Renal cortex interstitium (tissue), 11 donors: ENCODE measurements around the gene DISC1. TPM values are rescaled to one million over a fixed set of nuclear protein-coding genes. Genes with fewer than 3 reads are reported as not detected.
"Not testable (repeated sequence)": the region's sequence is repeated elsewhere in the genome, so short reads cannot be mapped to it uniquely, and the experiment has no call there.

ENCODE experiments used
- DNase-seq, 11 donors: peaks; one replicate each; pipeline ENCODE4 v3.0.0-alpha.2; 2013; ENCODE audit warnings: low read depth in 9 of 11, low spot score in 4 of 11; ENCODE audit errors: extremely low read depth in 1 of 11
- polyA plus RNA-seq, 3 donors: library from polyadenylated mRNA; unstranded; fragments of 120-200 nt; gene quantifications; one replicate each; pipeline ENCODE4 v1.2.1, GENCODE V29; 2013; ENCODE audit not compliant: insufficient read length in 3 of 3

DISC1 gene
- polyA plus RNA-seq, 3 donors = 5.2 to 5.9 (median 5.8) TPM

DNA sequence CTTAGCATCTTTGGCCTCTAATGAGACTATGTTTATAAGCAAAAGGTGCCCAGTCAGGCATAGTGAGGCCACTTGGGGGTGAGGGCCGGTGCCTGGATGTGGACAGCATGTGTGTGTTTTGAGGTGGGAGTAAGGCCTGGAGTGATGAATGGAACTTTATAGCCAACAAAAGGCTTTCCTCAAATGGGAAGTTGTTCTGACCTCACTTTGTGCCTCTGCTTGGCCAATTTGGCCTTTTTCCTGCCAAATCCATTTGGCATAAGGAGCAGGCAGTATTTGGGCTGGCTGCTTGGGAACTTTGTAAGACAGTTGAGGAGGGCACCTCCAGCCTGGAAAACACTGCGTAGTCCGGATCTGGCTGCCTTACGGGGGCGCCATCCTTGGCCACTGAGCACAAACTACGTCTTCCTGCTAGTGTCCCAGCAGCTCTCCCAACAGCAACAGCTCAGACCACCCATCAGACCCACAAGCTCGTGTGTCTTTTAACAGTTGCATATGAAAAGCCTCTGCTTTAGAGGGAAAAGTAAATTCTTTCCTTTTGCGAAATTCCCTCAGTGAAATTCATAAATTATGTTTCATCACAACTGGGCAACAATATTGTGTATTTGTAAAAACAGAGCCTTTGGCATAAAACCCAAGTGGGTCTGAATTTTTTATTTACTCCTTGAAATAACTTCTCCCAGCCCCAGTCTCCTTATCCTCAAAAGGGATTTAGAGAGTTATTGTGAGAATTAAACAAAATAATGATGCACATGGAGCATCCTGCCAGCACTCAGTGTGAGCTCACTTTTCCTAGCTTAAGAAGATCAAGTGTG, 322.9 kb downstream of the DISC1 start:
- DNase-seq = no peak

DNA sequence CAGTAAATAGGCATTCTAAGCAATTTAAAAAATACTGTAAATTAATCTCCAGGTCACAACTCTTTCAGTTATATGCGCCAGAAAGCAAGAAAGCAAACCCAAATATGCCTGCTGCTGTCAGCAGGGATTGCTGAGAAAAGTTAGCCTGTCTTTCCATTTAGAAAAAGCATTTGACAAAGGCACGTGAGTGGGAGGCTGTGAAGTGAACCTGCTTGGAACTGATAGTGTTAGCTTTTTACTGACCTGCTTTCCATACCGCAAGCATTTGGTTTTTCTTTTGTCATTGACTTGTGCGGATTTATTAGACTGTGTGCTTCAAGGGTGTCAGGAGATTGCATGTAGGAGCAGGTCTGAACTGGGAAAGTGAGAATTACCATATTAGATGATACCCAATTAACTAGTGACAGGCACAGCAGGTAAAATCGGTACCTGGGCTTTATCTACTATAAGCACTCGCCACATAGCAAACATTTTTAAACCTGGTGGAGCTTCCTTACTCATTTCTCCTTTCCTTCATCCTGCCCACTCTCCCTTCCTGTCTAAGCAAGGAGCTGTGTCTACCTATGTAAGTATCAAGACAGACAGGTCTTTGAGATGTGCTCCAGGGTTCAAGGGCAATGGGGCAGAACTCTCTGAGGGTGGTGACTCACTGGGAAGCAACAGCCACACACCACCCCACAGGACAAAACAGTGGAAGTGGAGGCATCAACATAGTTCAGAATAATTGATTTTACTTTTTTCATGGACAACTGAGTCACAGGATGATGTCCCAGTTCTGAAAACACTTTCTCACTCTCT, 323.9 kb downstream of the DISC1 start:
- no peak for DNase-seq

DNA sequence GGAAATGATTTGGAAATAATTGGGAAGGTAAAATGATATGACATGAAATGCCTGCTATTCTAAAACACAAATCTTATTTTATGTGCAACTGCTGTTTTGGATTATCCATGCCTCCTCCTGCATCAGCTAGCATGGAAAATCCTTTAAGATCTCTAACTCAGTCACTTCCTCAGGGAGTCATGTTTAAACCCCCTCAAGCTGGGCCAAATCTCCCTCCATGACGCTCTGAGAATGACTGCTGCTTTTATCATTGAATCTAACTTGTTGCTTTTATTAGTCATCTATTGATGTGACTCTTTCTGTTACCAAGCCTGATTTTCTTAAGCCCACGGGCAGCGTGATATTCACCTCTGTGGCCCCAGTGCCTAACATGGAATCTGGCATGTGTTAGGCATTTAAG, 324.8 kb downstream of the DISC1 start:
- DNase-seq = no peak

DNA sequence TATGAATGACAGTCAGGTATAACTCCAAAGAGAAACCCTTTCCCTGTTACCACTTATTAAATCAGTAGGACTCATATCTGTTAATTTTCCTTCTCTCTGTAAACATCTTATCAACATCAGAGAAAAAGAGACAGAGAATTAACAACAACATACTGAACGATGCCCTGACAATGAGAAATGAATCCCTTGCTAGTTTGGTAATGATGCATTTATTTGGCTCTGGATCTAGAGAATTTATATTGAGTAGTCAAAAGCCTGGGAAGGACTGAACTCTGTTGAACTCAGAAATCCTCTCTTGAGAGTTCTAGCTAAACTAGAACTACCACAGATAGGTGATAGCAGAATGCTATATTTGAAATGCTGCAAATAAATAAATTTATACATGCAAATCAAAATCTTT, 325.6 kb downstream of the DISC1 start:
- DNase-seq = no peak

DNA sequence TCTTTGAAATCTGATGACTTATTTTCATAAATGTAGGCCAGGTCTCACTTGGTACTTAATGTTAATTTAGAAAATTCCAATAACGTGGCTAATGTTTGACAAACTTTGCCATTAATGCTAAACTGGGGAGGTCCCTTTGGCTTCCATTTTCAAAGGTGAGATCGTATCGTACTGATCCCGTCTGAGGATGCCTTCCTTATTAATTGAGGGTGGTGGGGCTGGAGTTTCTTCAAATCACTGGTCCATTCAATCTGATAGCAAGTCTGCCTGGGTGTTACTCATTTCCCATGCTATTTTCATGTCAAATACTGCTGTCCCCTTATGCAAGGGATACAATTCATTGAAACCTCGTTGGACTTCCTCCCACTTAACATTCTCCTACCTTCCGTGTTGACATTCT, 327.1 kb downstream of the DISC1 start:
- DNase-seq = peak in 1 of 11 donors; percentile 22

DNA sequence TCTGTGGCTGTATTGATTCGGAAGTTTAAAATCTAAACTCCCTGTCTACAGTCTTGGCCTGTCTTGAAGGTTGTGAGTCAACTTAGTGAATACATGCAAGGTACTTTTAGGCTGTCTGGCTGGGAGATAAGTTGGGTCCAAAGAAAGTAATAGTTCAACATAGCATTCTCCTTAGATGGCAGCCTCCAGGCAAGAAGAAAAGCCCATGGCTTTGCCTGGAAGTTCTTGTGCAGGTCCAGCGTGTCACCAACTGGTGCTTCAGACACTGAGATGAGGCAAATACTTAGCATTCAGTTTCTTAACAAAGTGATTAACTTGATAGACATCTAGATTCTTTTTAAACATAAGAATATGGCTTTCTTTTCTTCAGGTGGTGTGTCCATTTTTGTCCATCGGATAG, 328.2 kb downstream of the DISC1 start:
- DNase-seq = no peak

DNA sequence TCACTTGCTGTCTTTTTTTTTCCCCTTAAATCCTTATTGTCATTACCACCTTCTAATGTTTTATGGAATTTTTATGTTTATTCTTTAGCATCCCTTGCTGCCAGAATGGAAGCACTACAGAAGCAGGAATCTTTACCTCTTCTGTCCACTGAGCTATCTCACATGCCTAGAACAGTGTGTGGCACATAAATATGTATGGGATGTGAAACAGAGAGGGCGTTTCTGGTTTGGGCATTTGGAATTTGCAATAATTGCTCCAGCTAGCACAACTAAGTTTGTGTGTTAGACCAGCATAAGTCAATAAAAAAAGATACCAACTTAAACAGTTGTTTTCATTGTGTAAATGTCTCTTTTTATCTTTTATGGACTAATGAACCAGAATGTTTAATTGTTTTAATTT, 330.8 kb downstream of the DISC1 start:
- no peak for DNase-seq

DNA sequence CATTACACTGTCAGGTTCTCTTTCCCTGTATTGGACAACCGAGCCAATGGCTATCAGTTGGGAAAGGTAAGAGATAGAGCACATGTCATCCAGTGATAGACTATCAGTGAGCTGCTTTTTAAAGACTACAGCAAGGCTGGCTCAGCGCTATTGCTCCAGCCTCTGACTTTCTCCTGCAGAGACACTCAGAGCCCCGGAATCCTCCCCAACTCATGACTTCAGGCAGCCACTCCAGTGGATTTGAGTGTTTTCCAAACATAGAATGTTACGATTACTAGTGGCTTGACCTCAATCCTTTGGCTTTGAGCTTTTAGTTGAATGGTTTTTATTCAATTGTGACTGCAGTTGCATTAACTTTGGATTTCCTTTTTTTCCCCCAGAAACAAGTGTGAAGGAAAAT, 331.9 kb downstream of the DISC1 start:
- DNase-seq = no peak

DNA sequence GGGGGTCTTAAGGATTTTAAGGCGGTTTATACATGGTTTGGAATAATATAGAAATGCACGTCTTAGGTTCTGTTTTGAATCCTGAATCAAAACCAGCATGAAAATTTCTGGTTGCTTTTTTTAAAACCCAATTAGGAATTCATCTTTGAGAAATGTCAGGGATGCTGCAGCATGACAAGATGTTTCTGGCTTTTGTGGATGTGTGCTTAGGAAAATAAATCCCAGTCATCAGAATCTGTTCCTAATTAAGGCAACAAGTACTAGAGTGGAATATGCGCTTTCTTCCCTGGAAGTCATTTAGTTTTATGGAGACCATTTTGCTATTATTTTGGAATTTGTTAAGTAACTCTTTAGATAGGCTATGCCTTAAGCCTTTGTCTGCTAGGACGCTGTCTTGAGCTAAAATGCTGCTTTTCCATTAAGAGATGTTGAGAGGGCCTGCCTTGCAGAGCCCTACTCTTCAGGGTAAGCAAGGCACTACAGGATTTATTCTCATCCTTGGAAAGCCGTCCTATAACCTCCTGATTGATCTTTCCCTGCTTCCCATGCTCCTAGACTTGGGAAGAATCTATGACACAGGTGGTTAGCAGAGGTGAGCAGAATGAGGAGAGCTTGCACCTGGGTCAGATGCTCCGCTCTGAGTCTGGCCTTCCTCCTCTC, 332.8 kb downstream of the DISC1 start:
- DNase-seq = no peak

DNA sequence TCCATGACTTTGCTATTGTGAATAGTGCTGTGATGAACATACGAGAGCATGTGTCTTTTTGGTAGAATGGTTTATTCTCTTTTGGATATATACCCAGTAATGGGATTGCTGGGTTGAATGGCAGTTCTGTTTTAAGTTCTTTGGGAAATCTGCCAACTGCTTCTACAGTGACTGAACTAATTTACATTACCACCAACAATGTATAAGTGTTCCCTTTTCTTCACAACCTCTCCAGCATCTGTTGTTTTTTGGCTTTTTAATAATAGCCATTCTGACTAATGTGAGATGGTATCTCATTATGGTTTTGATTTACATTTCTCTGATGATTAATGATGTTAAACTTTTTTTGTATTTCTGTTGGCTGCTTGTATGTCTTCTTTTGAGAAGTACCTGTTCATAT, 335.2 kb downstream of the DISC1 start:
- not testable (repeated sequence) for DNase-seq

DNA sequence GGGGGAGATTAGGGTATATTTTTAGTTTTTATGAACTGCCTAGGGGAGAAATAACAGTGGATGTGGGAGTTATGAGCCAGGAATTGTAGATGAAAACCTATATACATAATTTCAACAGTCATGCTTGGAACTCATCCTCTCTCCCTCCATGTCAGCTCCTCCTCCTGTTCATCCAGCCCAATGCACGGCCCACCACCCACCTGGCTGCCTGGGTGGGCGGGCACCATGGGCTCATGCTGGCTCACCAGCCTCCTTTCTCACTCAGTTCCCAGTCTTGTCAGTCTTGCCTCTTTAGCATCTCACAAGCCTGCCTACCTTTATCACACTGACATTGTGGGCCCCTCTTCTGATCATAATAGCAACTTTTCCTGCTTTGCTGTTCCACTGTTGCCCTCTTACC, 336.0 kb downstream of the DISC1 start:
- DNase-seq = no peak

DNA sequence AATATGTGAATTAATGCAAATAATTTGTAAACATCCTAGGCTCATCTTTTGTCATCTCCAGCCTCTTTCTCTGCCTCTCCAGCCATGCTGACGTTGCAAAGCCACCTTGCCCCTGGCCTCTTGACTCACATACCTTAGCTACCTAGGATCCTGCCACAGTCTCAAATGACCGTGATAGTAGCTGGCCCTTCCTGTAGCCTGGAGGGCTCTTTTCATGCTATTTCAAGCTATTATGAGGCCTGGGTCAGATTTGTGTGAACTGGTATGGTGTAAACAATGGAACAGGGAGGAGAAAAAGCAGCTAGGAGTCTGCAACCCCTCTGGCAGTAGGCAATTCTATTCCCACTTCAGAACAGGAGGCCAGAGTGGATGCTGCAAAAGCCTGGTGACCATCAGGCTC, 337.7 kb downstream of the DISC1 start:
- DNase-seq = no peak

DNA sequence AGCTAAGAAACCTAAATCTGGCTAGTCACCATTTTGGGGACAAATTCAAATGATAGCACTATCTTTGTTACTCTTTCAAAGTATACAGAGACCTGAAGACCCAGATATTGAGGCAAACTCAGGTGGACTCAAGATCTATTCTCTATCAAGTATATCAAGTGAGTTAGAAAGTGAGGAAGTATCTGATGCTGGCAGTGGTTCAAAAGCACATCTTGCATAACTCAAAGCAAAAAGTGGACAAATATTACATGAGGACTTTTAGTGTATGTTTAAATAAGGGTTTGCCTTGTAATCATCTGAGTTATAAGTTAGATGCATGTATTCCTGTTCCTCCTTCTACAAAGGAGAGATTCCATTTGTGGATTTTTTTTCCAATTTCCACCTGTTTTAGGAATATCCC, 338.4 kb downstream of the DISC1 start:
- no peak for DNase-seq

DNA sequence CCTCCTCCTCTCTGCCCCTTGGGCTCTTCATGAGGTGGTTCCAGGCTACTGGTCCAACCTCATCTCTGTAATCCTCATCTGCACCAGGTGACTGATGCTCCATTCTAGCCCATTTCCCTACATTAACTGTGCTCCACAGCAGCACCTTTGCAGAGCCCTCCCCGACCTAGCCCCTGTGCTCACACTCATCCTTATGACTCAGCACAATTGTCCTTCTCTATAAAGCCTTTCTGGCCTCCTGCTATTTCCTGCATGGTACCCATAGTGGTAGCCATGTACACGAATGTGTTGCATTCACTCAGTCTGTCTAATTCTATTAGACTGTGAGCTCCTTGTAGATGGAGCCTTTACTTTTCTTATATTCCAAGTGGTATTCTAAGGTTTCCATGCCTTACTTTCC, 339.0 kb downstream of the DISC1 start:
- DNase-seq = no peak

DNA sequence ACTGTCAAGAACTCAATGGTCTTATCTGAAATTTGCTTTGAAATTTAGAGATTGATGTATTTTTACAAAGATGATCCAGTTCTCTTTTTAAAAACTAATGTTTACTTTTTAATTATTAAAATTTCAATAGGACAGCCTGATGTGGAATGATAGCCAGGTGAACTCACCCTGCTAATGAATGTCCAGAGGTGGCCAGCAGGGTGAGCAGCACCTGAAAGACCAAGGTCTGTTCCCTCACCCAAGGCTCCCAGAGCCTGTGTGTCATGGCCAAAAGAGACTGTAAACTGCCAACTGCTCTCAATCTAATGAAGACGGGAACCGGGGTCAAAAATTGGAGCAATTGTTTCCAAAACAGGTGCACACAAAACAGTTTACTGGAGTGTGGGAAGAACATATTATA, 340.4 kb downstream of the DISC1 start:
- no peak for DNase-seq

DNA sequence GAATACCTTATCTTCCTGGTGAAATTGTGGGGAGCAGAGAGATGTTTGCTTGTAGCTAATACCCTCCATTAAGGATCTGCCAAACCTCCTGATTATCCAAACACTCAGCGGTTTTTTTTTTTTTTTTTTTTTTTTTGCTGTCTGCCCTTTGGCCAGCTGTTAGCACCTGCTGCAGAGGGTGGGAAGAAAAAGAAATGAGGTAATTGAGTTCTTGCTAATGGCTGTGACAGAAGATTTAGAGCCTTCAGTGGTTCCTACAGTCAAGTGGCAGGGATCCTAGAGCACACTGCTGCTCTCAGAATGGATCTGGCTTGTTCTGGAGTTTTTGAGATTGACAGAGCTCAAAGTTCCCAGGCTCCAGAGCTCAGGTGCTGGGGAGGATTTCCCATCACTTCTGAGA, 342.5 kb downstream of the DISC1 start:
- DNase-seq = peak in 1 of 11 donors; percentile 18

DNA sequence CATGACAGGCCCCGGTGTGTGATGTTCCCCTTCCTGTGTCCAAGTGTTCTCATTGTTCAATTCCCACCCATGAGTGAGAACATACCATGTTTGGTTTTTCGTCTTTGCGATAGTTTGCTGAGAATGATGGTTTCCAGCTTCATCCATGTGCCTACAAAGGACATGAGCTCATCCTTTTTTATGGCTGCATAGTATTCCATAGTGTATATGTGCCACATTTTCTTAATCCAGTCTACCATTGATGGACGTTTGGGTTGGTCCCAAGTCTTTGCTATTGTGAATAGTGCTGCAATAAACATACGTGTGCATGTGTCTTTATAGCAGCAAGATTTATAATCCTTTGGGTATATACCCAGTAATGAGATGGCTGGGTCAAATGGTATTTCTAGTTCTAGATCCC, 343.2 kb downstream of the DISC1 start:
- DNase-seq = not testable (repeated sequence)

DNA sequence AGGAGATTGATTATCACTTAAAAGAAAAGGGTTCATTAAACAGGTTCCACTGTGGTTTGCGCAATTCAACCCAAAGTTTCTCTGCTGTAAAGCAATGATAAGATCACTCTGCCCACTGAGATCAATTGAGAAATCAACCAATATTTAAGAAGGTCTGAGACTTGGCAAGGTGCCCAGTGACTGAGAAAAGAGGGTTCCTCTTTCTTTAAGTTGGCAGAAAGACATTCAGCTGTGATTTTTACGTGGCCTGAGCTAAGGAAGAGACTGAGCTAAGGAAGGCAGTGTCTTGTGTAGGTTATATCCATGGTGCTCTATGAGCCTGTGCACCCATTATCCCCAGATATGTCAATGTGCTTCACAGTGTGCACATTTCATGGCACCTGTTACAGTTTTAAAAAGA, 344.1 kb downstream of the DISC1 start:
- DNase-seq = no peak

DNA sequence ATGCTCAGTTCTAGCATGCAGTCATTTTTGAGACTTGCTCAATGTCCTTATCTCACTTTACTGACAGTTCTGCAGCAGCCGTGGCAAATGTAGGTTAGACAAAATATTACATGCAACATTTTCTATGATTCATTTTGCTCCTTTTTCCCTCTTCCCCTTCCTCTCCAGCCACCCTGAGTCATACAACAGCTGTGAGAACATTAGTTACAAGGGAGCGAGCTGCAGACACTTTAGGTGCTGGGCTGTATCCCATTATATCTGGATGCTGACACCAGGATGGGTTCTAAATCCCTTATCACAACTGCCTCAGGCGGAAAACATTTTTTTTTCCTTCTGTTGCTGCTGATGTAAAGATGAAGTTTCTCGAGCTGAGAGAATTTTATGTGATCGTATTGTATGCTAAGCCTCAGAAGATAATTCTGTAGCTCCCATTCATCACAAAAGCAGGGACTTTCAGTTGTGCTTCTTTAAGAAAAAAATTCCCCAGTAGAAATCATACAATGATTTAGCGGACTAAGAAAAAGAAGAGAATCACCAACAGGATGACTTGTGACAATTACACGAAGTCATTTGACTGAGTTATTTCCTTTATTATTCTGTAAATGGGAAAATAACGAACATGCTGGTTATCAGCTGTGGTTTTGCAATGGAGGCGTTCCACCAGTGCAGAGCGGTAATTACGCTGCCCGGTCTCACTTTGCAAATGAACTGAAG, 345.0 kb downstream of the DISC1 start:
- no peak for DNase-seq

DNA sequence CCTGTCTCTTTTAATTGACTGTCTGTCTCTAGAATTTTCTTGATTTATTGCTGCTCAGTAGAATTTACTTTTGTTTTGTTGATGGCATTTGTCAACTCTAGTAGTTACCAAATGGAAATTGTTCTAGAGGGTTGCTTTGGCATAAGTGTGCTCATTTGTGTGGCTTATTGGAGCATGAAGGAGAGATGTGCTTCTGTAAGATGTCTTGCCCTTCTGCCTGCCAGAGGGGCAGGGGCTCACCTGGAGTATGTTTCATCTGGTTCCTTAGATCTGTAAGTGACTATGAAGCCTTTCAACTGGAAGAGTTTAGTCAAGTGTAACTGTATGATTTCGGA, 345.5 kb downstream of the DISC1 start:
- no peak for DNase-seq
